ENCODE measurements around the gene KIF18B.
A peak's percentile ranks its signal among the peaks of the same experiment; 100 is the strongest.

KIF18B gene

GRCh38 chr17:44903012-44903685 lies 44.4 kb downstream of the KIF18B start:
- DNase-seq, result no peak

- no peak for DNase-seq
These were observed 45.3 kb downstream of the KIF18B start for GRCh38 chr17:44902135-44902760.

- DNase-seq, result no peak
These were observed 46.1 kb downstream of the KIF18B start for GRCh38 chr17:44901411-44901921.

- DNase-seq, result no peak
These were observed 46.7 kb downstream of the KIF18B start for GRCh38 chr17:44900894-44901293.

GRCh38 chr17:44899074-44899782 lies 48.3 kb downstream of the KIF18B start, which contains the start of gene EFTUD2:
TSS of gene EFTUD2 (minus strand) at chr17:44899445. CDS start at chr17:44894521, 4,924 bp downstream.
- DNase-seq, result peak; percentile 92

- DNase-seq, result no peak
These were observed 48.9 kb downstream of the KIF18B start for GRCh38 chr17:44898768-44899073.

GRCh38 chr17:44894642-44895041 lies 52.9 kb downstream of the KIF18B start:
- DNase-seq, result no peak

- no peak for DNase-seq
These were observed 55.3 kb downstream of the KIF18B start for GRCh38 chr17:44892250-44892649.

GRCh38 chr17:44889003-44889402 lies 58.6 kb downstream of the KIF18B start:
- no peak for DNase-seq

- DNase-seq, result no peak
These were observed 59.3 kb downstream of the KIF18B start for GRCh38 chr17:44887971-44888954.

- DNase-seq, result no peak
These were observed 60.6 kb downstream of the KIF18B start for GRCh38 chr17:44887016-44887415.

GRCh38 chr17:44884941-44885340 lies 62.6 kb downstream of the KIF18B start:
- DNase-seq, result no peak

- DNase-seq, result no peak
These were observed 66.4 kb downstream of the KIF18B start for GRCh38 chr17:44881145-44881544.

GRCh38 chr17:44880062-44880461 lies 67.5 kb downstream of the KIF18B start:
- no peak for DNase-seq

GRCh38 chr17:44879376-44879775 lies 68.2 kb downstream of the KIF18B start:
- no peak for DNase-seq

- peak; percentile 18 for DNase-seq
These were observed 68.8 kb downstream of the KIF18B start for GRCh38 chr17:44878627-44879221.

- DNase-seq, result no peak
These were observed 70.5 kb downstream of the KIF18B start for GRCh38 chr17:44877121-44877520.

GRCh38 chr17:44875761-44876160 lies 71.8 kb downstream of the KIF18B start:
- no peak for DNase-seq
